Activated T-helper 2 cell treated with anti-CD3 and anti-CD28 coated beads, Interferon-gamma antibody, Interleukin-2, Interleukin-4, amounts not matched to agents 10 μg/mL and 5 μg/mL and 100 μg/mL, durations not matched to agents 14 hours and 24 hours and 36 hours (primary cell): Measurements from ENCODE around the gene C1QTNF8. TPM values are rescaled to one million over a fixed set of nuclear protein-coding genes. Genes with fewer than 3 reads are reported as not detected.
A peak's percentile ranks its signal among the peaks of the same experiment; 100 is the strongest.

ENCODE experiments used
- DNase-seq: peaks from one replicate; pipeline ENCODE4 v3.0.0; 2021; ENCODE audit warnings: low spot score
- H3K27ac Mint-ChIP-seq: one replicate; pipeline ENCODE4 v1.8.0; 2021; ENCODE audit warnings: mixed read lengths
- H3K27me3 Mint-ChIP-seq: one replicate; pipeline ENCODE4 v1.8.0; 2021; ENCODE audit warnings: low read depth, mixed read lengths
- H3K36me3 Mint-ChIP-seq: one replicate; pipeline ENCODE4 v1.8.0; 2021; ENCODE audit warnings: low read depth, mixed read lengths
- H3K4me1 Mint-ChIP-seq: one replicate; pipeline ENCODE4 v1.8.0; 2021; ENCODE audit warnings: low read depth, mixed read lengths
- H3K4me3 Mint-ChIP-seq: one replicate; pipeline ENCODE4 v1.8.0; 2021; ENCODE audit warnings: low read depth, mild to moderate bottlenecking, moderate library complexity, mixed read lengths
- H3K9me3 Mint-ChIP-seq: one replicate; pipeline ENCODE4 v1.8.0; 2021; ENCODE audit warnings: mixed read lengths
- intact Hi-C: fragments of 100-400 bp; cut with micrococcal nuclease; formaldehyde crosslinking; loops from one replicate; pipeline ENCODE4 v1.15.1; 2023
- total RNA-seq: library from RNA; stranded (reverse); gene quantifications from 2 replicates; pipeline ENCODE4 v1.2.3, GENCODE V29; 2022

Gene C1QTNF8
- total RNA-seq, 1 donor from 2014 or later: not detected

DNA sequence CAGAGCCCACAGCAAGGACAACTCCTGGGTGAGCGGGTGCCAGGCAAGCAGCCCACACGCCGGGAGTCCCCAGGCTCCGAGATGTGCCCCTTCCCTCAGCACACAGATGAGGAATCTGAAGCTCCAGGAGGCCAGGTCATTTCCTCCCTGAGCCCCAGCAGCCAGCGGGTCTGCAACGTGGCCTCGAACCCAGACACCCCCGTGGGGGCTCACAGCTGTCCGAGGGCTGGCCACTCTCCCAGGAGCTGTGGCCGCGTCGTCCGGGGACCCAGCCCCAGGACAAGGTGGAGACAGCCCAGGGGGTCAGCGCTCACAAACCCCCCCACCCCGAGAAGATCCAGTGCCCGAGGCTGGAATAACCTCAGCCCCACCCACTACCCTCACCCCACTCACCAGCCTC lies 17.4 kb upstream of the C1QTNF8 start:
- H3K36me3 Mint-ChIP-seq: no peaks in the 10 kb centered on the region
- no peaks in the 10 kb centered on the region for H3K27me3 Mint-ChIP-seq
- H3K4me1 Mint-ChIP-seq: no peaks in the 10 kb centered on the region
- no peak for DNase-seq
- H3K9me3 Mint-ChIP-seq: no peaks in the 10 kb centered on the region
- H3K4me3 Mint-ChIP-seq: no peak overlapping the region
- H3K27ac Mint-ChIP-seq: no peak overlapping the region
- intact Hi-C loops: no loop called here

DNA sequence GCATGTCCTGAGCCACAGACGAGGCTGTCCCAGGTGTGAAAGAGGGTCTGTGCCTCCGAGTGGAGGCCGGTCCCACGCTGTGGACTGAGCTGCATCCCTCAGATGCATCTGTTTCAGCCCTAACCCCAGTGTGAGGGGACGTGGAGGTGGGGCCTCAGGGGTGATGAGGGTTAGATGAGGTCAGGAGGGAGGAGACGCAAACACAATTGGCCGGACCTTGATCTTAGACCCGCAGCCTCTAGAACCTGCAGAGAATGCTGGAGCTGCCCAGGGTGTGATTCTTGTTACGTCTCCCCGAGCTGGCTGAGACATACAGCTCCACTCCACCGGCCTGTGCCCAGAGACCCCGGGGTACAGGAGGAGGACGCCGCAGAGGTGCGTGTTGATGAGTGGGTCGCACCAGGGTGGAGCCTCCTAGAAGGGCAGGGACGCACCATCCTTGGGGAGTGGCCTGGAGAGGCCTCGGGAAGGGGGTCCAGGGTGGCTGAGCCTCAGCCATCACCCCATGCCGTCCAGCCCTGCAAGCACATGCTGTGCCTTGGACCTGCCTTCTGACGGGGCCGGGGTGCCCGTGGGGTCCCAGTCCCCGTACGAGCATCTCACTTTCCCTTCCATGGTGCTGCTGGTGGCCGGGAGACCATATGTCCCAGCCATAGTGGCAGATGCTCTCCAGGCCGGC lies 16.6 kb upstream of the C1QTNF8 start:
- no peak overlapping the region for H3K4me3 Mint-ChIP-seq
- no peaks in the 10 kb centered on the region for H3K27me3 Mint-ChIP-seq
- H3K9me3 Mint-ChIP-seq: no peaks in the 10 kb centered on the region
- H3K27ac Mint-ChIP-seq: no peak overlapping the region
- DNase-seq: no peak
- intact Hi-C loops: no loop called here
- H3K4me1 Mint-ChIP-seq: no peaks in the 10 kb centered on the region
- no peaks in the 10 kb centered on the region for H3K36me3 Mint-ChIP-seq

DNA sequence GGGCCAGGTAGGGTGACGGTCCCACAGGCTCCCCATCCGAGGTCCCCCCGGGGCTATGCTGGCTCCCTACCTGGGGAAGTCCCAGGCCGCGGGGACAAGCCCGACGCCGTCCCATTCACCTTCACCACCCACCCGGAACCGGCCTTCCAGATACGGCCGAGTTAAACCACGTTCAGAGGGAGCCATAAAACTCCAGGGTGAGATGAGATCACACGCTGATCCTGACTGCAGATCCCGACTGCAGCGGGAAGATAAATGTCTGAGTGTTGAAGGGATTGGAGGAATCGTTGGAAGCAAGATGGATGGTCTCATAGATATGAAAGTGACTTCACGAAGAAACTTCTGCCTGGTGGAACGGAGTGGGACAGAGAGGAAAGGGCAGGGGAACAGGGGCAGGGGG lies 13.6 kb upstream of the C1QTNF8 start:
- DNase-seq: no peak
- intact Hi-C loops: no loop called here
- Mint-ChIP-seq H3K9me3 (no peaks in the 10 kb centered on the region), H3K4me1 (no peaks in the 10 kb centered on the region), H3K36me3 (no peaks in the 10 kb centered on the region), H3K27me3 (no peaks in the 10 kb centered on the region), H3K27ac (no peak overlapping the region), H3K4me3 (no peak overlapping the region)

DNA sequence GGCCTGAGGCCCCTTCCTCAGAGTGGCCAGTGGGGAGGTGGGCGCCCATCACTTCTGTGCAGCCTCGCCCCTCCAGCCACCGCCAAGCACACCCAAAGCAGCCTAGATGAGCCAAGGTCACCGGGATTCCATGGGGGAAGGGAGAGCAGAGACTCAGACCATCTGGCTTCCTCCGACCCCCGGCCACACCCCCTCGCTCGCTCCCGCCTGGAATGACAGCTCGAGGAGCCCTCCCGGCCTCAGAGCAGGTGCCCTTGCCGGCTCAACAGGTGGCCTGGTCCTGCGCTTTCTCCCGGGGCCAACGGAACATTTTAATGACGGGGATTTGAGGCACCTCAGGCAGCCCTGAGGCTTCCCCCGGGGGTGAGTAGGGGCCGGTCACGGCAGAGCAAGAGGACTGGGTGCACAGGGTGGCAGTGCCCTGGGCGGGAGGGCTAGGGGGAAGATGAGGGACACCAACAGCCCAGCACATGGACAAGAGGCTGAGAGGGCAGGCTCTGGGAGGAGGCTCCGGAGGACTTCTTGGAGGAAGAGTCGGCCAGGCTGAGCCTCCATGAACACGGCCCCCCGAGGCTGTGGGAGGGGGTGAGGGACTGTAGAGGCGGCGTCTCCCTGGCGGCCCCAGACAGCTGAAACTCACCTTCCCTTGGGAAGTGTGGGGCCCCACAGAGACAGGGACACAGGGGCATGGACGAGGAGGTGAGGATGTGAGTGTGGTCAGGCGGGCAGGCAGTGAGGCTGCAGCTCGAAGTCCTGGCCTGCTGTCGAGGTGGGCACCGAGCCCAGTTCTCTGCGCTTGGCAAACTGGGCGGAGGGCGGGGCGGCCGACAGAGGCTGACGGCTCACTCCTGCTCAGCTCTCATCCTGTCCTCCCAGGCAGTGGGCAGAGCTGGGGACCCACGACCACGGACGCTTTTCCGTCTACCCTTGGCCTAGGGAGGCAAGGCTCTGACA lies 12.5 kb upstream of the C1QTNF8 start:
- no peaks in the 10 kb centered on the region for H3K9me3 Mint-ChIP-seq
- H3K4me1 Mint-ChIP-seq: no peaks in the 10 kb centered on the region
- intact Hi-C loops: no loop called here

DNA sequence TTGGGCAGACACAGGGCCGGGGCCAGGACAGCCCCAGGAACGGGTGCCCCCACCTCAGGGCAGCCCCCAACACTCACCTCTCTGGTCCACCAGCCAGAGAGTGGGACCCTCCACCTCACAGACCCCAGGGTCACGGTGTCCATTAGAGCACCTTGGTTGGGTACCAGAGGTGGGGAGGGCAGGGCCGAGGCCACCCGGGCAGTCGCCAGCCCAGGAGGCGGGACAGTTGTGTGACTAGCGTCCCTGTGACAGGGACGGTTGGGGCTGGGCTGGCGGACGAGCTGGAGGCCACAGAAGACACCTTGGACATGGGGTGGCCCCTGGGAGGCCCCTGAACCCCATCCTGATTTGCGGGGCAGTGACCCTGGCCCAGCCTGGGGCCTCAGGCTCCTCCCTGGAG lies 11.7 kb upstream of the C1QTNF8 start:
- Mint-ChIP-seq H3K27me3 (peaks cover 2% of the 10 kb centered on the region), H3K4me1 (no peaks in the 10 kb centered on the region), H3K36me3 (no peaks in the 10 kb centered on the region), H3K27ac (no peak overlapping the region), H3K4me3 (no peak overlapping the region), H3K9me3 (no peaks in the 10 kb centered on the region)
- intact Hi-C loops: no loop called here
- DNase-seq: no peak

More for the DNA sequence above, 12.5 kb upstream of the C1QTNF8 start:
- no peak overlapping the region for H3K4me3 Mint-ChIP-seq
- H3K27me3 Mint-ChIP-seq: peaks cover 2% of the 10 kb centered on the region
- H3K36me3 Mint-ChIP-seq: no peaks in the 10 kb centered on the region
- no peak overlapping the region for H3K27ac Mint-ChIP-seq
- DNase-seq: no peak

DNA sequence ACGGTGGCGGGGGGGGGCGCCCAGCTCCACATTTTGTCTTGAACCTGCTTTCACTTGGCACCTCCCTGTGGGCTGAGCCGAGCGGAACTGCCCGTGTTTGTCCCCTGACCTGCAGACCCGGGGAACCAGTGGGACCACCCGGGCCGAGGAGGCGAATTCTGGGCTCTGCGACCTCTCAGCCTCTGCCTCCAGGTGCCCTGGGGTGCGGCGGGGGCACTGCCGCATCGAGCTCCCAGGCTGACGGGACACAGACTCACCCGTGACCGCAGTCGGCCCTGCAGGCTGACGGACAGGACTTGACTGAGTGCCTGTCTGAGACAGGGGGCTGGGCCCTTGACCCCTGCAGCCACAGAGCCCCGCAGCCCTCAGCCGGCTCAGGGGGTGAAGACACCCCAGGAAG lies 11.1 kb upstream of the C1QTNF8 start:
- no peaks in the 10 kb centered on the region for H3K36me3 Mint-ChIP-seq
- H3K27me3 Mint-ChIP-seq: peaks cover 2% of the 10 kb centered on the region
- intact Hi-C loops: no loop called here
- H3K9me3 Mint-ChIP-seq: no peaks in the 10 kb centered on the region
- H3K4me1 Mint-ChIP-seq: no peaks in the 10 kb centered on the region
- no peak overlapping the region for H3K4me3 Mint-ChIP-seq
- H3K27ac Mint-ChIP-seq: no peak overlapping the region
- DNase-seq: no peak

DNA sequence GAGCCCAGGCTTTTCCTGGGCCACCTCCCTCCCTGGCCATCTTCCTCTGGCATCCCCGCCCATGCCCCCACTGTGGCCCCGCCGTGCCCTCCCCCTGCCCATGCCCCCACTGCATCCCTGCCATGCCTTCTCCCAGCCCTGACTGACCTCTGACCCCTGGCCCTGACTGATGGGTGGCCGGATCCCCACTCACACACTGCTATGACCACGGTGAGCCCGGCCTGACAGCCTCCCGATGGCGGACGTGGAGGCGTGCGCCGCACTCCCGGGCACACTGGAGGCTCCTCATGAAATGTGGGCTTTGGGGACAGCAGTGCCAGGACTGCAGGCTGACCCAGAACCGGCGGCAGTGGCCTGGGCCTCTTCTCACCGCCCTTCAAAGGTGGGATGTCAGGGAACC lies 10.6 kb upstream of the C1QTNF8 start:
- H3K9me3 Mint-ChIP-seq: no peaks in the 10 kb centered on the region
- intact Hi-C loops: no loop called here
- H3K27me3 Mint-ChIP-seq: peaks cover 2% of the 10 kb centered on the region
- no peak for DNase-seq
- H3K4me1 Mint-ChIP-seq: no peaks in the 10 kb centered on the region
- H3K36me3 Mint-ChIP-seq: no peaks in the 10 kb centered on the region
- H3K4me3 Mint-ChIP-seq: no peak overlapping the region
- H3K27ac Mint-ChIP-seq: no peak overlapping the region

DNA sequence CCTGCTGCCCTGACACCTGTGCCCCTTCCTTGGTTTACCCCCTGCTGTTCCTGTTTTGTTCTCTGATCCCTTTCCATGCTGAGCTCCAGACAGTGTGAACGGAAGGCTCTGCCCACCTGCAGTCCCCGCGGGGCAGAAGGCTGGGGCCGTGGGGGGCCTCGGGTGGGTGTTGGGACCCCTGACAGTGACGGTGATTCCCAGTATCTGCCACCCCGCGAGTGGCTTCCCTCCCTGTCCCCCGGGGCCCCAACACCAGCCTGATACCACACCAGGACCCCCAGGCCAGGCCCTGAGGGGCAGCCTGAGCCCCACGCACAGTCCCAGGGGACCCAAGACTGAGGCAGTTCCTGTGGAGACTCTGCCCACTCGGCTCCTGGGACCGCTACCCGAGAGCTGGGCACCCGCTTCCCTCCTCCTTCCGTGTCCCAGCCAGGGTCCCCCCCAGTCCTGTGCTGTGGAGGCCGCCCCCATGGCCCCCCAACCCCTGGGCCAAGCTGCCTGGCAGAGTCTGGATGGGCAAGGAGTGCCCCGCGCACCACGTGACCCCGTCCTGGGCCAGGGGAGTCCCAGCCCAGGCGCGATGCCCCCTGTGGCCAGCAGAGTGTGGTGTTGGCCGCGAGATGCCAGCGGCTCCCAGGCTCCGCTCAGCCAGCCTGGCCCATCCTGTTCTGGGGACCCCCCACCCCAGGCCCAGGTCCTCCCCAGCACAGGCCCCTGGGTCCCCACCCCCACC lies 10.0 kb upstream of the C1QTNF8 start:
- Mint-ChIP-seq H3K9me3 (no peaks in the 10 kb centered on the region), H3K36me3 (no peaks in the 10 kb centered on the region), H3K4me1 (no peaks in the 10 kb centered on the region), H3K4me3 (no peak overlapping the region), H3K27ac (no peak overlapping the region), H3K27me3 (peaks cover 2% of the 10 kb centered on the region)
- no peak for DNase-seq
- intact Hi-C loops: no loop called here

DNA sequence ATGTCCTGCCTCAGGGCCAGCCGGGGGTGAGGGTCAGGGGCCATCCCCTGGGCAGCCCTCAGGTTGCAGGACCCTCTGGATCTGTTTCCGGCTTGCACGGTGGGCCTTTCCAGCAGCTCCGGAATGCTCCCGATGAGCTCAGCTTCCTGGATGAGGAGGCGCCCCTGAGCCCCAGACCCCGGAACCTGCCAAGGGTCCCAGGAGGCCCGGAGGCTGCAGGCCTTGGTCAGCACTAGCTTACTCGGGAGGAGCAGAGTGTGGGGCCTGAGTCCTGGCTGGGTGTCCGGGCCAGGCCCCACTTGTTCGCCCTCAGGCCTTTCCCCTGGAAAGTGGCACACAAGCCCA lies 7.6 kb upstream of the C1QTNF8 start:
- H3K27me3 Mint-ChIP-seq: peaks cover 2% of the 10 kb centered on the region
- H3K9me3 Mint-ChIP-seq: no peaks in the 10 kb centered on the region
- H3K4me1 Mint-ChIP-seq: no peaks in the 10 kb centered on the region
- DNase-seq: no peak
- no peaks in the 10 kb centered on the region for H3K36me3 Mint-ChIP-seq
- H3K4me3 Mint-ChIP-seq: no peak overlapping the region
- intact Hi-C loops: no loop called here
- H3K27ac Mint-ChIP-seq: no peak overlapping the region

DNA sequence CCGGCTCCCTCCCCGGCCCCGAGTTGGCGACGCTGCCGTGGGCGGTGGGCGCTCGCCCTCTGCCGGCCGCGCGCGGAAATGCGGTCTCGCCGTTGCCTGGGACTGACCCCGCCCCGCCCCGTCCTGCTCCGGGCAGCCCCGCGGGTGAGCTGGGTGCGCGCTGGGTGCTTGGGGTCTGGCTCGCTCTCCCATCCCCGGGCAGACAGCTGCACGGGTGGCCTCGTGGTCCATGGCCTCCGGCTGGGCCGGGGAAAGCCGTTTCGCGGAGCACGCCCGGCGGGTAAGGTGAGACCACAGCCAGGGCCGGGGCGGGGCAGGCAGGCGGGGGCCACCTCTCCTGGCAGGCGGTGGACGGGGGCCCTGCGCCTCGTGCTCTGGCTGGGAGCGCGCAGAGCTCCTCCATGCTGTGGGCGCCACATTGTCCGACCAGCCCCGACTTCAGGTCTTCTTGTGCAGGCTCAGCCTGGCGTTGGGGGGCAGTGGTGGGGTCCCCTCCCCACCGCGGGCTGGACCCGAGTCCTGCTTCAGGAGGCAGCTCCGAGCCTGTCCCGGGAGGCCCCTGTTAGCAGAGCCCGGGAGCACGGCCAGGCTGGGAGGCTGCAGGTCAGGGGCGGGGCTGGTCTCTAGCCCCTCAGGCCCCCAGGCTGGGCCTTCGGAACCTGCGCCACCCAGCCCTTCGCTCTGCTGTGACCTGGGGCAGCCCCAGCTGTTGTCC lies 7.0 kb upstream of the C1QTNF8 start:
- intact Hi-C loops: no loop called here
- peak; percentile 60 for DNase-seq
- no peaks in the 10 kb centered on the region for H3K36me3 Mint-ChIP-seq
- no peaks in the 10 kb centered on the region for H3K4me1 Mint-ChIP-seq
- no peak overlapping the region for H3K4me3 Mint-ChIP-seq
- peaks cover 2% of the 10 kb centered on the region for H3K27me3 Mint-ChIP-seq
- no peak overlapping the region for H3K27ac Mint-ChIP-seq
- no peaks in the 10 kb centered on the region for H3K9me3 Mint-ChIP-seq

DNA sequence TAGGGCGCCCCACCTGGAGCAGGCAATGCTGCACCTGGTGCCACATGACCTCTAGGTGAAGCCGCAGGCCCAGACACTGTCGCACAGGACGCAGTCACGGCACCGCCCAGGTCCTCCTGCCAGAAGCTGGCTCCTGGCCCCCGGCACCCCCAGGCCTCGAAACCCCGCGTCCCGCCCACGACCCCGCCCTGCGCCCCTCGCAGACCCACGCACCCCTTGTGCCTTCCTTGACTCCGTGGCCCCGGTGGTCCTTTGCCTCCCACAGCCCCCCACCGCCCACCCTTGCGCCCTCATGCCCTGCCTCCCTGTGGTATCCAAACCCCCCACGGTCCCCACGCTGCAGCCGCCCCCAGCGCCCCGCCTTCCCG lies 6.3 kb upstream of the C1QTNF8 start:
- H3K36me3 Mint-ChIP-seq: no peaks in the 10 kb centered on the region
- no peak overlapping the region for H3K4me3 Mint-ChIP-seq
- H3K27ac Mint-ChIP-seq: no peak overlapping the region
- H3K4me1 Mint-ChIP-seq: no peaks in the 10 kb centered on the region
- H3K27me3 Mint-ChIP-seq: peaks cover 2% of the 10 kb centered on the region
- intact Hi-C loops: no loop called here
- H3K9me3 Mint-ChIP-seq: no peaks in the 10 kb centered on the region
- no peak for DNase-seq

DNA sequence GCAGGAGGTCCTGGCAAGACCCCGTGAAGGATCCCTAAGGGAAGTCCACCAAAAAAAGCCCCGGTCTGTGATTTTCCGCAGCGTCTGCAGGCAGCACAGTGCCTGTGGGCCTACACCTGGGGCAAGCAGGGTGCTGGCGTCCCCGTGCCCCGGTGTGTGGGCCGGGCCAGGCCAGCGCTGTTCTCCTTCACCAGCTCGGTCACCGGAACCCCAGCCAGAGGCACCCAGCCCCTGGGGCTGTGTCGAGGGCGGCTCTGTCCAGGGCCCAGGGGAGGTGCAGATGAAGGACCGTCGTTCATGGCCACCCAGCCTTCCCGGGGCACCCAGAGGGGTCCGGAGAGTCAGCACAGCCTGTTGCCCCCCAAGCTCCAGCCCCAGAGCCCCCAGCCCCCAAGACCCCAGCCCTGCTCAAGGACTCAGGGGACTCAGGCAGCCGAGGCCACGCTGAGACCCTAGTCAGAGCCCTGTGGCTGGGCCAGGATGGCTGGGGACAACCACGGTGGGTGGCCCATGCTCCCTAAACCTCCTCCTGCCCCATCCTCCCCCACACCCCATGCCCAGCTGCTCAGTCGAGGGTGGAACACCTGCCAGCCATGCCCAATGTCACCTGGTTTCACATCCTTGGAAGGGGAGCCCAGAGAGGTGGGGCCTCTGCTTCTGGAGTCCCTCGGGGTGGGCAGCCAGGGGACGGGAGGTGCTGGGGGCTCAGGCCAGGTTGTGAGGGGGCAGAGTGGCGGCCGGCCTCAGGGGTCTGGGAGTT lies 5.7 kb upstream of the C1QTNF8 start:
- intact Hi-C loops: no loop called here

More for the DNA sequence above, 5.7 kb upstream of the C1QTNF8 start:
- Mint-ChIP-seq H3K9me3 (no peaks in the 10 kb centered on the region), H3K36me3 (no peaks in the 10 kb centered on the region), H3K27me3 (peaks cover 2% of the 10 kb centered on the region), H3K4me3 (no peak overlapping the region), H3K27ac (no peak overlapping the region), H3K4me1 (no peaks in the 10 kb centered on the region)
- no peak for DNase-seq
